GDM1 (cell line): ENCODE measurements around the gene MAS1.
"Not testable (repeated sequence)": the region's sequence is repeated elsewhere in the genome, so short reads cannot be mapped to it uniquely, and the experiment has no call there.

ENCODE experiments used
- DNase-seq: peaks from one replicate; lab custom pipeline; 2025; lab: John Stamatoyannopoulos, UW

The MAS1 gene

GRCh38 chr6:159890792-159891191 lies at the start of gene MAS1:
TSS of gene MAS1 (plus strand) at chr6:159890988. CDS start at chr6:159906956, 15,968 bp downstream.
- DNase-seq: no peak

DNA sequence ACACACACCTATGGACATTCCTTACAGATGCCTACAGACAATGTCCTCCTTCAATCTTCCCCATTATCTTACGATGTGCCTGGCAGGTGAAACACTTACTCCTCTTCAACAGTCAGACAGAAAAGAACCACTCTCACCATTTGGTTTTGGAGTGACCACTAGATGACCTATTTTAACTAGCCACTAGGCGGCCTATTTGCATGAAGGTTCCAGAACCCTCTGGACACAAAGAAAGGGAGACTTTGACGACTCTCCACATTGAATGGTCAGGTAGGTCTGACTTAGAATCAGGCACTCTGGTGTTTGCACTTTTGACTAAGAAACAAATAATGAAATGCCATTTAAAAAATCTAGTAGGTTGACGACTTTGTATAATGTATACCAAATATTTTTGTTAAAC lies 48.8 kb upstream of the MAS1 start:
- DNase-seq: no peak

DNA sequence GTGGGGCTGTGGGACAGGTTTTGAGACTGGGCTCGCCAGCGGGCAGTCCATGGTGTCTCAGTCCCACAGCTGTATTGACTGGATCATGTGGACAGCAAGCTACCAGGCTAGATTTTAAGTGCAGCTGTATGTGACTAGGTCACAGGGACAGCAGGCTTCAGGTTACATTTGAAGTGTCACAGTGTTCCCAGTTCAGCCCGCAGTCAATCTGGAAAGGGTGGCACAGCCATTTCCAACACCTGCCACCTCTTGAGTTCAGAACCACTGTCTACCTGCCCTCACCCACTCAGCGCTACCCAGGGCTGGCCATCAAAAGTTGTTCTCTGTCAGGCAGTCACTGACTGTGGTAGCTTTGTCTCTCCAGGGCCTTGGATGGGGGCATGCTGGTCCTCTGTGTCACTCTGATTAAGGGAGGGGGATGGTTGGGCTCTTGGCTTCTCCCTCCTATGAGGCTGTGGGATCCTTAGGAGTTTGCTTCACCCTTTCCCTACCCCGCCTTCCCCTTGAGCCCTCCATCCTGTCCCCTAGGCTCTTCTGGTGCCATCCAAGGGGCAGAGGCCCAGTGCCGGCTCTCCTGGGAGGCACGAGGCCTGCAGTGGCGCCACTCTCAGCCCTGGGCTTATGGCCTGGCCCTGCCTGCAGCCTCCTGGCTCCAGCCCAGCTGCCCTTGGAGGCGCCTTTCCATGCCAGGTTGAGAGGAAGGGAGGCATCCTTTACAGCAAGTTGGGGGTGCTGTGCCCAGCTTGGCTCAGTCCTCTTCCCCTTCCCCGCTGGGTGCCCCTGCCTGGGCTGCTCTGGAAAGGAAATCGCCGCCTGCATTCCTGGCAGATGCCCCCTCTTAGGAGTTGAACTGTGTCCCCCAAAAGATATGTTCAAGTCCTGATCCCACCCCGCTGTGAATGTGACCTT lies 45.8 kb upstream of the MAS1 start:
- no peak for DNase-seq

- not testable (repeated sequence) for DNase-seq
These were observed 42.2 kb upstream of the MAS1 start for GRCh38 chr6:159848552-159848951.

- not testable (repeated sequence) for DNase-seq
These were observed 40.9 kb upstream of the MAS1 start for GRCh38 chr6:159849851-159850250.

GRCh38 chr6:159852877-159853276 lies 37.9 kb upstream of the MAS1 start:
- DNase-seq: peak; percentile 13

GRCh38 chr6:159853754-159854153 lies 37.0 kb upstream of the MAS1 start:
- no peak for DNase-seq

- no peak for DNase-seq
These were observed 35.8 kb upstream of the MAS1 start for GRCh38 chr6:159854959-159855358.

DNA sequence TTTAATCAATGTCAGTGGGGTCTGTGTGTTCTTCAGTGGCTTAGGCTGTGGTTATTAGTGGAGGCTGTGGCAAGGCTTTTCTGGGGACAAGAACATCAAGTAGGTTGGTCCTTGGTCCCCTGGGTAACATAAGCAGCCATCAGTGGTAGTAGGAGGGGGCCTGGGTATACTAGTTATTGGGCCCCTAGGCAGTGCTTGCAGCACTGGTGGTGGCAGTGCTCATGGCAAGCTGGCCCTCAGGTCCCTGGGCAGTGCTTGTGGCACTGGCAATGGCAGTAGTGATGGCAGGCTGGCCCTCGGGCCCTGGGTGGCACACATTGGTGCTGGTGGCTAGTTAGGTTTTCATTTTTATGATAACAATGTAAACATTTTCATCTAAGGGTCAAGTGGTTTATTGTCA lies 32.5 kb upstream of the MAS1 start:
- DNase-seq: no peak

- no peak for DNase-seq
These were observed 30.3 kb upstream of the MAS1 start for GRCh38 chr6:159860482-159860881.

DNA sequence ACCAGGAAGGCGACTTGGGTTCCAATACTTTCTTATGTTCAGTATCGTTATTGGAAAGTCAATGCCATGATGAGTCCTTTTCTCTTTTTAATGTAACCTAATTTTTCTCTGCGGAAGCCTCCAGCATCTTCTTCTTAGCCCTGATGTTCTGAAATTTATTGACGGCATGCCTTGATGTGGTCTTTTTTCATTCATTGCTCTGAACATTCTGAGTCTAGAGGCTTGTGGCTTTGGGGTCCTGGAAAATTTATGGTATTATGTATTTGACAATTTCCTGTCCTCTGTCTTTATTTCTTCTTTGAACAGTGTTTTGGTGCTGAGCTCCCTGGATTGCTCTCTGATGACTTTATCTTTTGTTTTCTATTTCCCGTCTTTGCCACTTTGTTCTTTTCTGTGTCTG lies 28.7 kb upstream of the MAS1 start:
- DNase-seq: no peak

- DNase-seq: peak; percentile 24
These were observed 27.4 kb upstream of the MAS1 start for GRCh38 chr6:159863341-159863740.

DNA sequence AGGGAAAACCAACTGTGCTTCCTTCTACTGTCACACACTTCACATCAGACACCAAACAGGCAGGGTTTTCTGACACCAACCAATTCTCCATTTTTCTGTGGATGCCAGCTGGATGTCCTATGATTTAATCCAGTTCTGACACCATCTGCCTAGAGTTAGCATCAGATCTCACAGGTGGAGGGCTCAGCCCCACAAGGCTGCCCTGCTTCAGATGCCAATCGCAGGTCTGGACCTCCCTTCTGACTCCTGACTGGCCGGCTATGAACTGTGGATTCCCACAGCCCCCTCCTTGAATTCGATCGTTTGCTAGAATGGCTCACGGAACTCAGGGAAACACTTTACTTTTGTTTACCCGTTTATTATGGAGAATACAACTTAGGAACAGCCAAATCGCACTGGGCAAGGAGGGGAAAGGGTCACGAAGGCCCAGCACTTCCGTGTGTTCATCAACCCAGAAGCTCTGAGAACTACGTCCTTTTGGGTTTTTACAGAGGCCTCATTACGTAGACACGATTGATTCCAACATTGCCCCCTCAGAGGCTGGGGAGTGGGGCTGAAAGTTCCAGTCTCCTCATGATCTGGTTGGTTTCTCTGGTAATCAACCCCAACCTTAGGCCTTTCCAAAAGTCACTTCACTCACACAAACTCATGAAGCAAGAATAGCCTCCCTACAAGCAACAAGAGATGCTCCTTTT lies 25.4 kb upstream of the MAS1 start:
- no peak for DNase-seq

DNA sequence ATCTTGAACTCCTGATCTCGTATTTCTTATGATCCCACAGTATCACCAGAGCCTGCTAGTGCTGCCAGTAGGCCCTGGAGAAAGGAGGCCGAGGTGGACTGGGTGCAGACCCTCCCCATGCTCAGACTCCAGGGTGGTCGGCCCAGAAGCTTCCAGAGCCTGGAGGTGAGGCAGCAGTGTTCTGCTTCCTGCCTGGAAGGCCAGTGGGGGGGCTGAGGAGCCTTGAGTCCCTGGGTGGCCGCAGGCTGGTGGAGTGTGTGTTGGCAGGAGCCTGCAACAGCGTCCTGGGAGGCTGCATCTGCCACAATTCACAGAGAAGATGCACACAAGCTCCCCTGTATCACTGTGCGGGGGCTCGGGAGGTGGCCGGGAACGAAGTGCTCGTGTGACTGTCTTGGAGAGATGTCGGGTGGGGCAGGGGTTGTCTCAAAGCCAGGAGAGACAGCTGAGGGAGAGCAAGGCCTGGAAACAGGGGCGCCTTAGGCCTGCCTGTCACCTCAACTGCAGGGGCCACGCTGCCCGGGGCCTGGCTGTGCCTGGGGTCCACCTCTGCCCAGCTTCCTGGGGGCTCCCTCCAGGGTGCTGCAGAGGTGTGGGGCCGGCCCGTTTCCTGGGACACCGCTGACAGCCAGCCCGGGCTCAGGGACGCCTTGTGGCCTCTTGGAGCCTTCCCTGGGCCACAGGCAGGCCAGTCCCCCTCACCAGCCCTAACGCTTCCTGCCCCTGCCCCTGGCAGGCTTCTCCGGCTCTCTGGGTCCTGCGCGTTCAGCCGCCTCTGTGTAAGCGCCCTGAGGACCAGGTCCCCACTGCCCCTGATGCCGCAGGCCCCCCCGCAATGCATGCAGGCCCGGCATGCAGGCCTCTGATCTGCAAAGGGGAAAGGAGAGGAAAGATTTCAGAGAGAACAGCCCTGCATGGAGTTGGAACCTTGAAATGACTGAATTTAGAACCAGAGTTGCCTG lies 24.2 kb upstream of the MAS1 start:
- DNase-seq: no peak

GRCh38 chr6:159871241-159871640 lies 19.5 kb upstream of the MAS1 start:
- DNase-seq: no peak

DNA sequence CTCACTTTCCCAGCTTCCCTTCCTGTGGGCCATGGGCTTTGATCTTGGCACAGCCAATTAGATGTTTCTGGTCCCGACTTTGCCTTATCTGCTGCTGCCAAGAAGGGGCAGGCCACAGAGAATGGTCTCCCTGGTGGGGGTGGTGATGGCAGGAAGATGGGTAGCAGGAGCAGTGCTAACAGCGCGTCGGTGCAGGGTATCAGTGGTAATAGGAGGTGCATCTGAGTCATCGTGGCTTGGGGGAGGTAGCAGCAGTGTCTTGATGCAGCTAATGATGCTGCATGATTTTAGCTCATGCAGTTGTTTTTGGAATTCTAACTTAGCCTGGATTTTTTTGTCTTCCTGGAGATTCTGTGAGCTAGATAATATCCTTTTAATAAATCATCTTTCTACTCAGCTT lies 18.9 kb upstream of the MAS1 start:
- no peak for DNase-seq

GRCh38 chr6:159874435-159874834 lies 16.4 kb upstream of the MAS1 start:
- no peak for DNase-seq

DNA sequence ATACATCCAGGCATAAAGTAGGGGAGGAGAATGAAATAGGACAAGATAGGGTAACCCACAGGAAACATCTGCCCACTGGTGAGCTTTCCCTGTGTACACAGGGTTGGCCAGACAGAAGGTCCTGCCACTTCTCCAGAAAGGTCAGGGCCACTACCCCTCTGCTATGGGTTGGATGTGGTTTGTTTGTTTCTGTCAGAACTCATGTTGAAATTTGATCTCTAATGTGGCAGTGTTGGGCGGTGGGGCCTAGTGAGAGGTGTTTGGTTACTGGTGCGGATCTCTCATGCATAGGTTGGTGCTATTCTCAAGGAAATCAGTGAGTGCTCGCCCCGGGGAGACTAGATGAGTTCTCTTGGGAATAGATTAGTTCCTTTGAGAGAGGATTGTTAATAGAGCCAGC lies 15.6 kb upstream of the MAS1 start:
- DNase-seq: no peak

GRCh38 chr6:159876242-159876641 lies 14.5 kb upstream of the MAS1 start:
- no peak for DNase-seq

DNA sequence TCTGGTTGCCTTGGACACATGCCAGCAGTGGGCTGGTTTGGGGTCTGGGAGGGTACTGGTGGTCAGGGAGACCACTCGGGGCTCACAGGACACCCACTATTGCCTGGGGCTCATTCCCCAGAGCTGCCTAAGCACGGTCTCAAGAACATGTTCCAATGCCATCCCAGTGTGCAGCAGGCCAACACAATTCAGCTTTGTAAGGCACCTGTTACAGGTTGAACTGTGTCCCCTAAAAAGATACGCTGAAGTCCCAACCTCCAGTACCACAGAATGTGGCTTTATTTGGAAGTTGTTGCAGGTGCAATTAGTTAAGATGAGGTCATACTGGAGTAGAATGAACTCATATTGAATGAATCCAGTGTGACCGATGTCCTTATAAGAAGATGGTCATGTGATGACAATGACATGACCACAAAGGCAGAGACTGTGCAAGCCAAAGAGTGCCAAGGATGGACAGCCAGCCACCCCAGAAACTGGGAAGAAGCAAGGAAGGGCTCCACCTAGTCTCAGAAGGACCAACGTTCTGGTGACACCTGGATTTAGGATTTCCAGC lies 13.5 kb upstream of the MAS1 start:
- DNase-seq: no peak

DNA sequence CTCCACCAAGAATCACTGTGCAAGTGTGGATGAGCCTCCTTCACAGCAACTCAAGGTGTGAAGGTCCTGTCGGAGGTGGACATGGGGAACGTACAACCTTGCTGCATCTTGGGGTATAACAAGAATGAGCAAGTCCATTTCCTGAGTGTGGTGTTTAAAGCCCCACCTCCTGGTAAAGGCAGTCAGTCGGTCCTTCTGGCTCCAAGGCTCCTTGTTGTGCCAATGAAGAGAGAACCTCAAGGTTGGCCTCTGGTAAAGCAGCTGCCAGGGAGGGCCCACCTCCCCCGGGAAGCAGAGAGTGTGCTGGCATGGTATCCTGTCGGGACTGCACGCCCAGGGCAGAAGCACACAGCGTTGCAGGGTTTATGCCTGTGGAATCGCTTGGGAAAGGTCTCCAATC lies 12.4 kb upstream of the MAS1 start:
- no peak for DNase-seq

GRCh38 chr6:159879856-159880255 lies 10.9 kb upstream of the MAS1 start:
- no peak for DNase-seq
